ENCODE measurements around the gene TCP11.
A peak's percentile ranks its signal among the peaks of the same experiment; 100 is the strongest.

TCP11 gene

GRCh38 chr6:35078896-35079295, 62.2 kb downstream of the TCP11 start:
- peak; percentile 7 for DNase-seq

GRCh38 chr6:35078226-35078850, 62.8 kb downstream of the TCP11 start:
- DNase-seq = no peak

- DNase-seq = peak; percentile 4
Measured at GRCh38 chr6:35077713-35078105, 63.4 kb downstream of the TCP11 start.

- DNase-seq = peak; percentile 6
Measured at GRCh38 chr6:35076997-35077712, 64.0 kb downstream of the TCP11 start.

- DNase-seq = no peak
Measured at GRCh38 chr6:35073766-35074471, 67.2 kb downstream of the TCP11 start.

GRCh38 chr6:35073211-35073610, 67.9 kb downstream of the TCP11 start:
- DNase-seq = no peak

- DNase-seq = no peak
Measured at GRCh38 chr6:35072698-35073055, 68.5 kb downstream of the TCP11 start.

GRCh38 chr6:35072051-35072697, 69.0 kb downstream of the TCP11 start:
- no peak for DNase-seq

- DNase-seq = no peak
Measured at GRCh38 chr6:35071347-35071994, 69.7 kb downstream of the TCP11 start.

- DNase-seq = no peak
Measured at GRCh38 chr6:35070111-35070510, 71.0 kb downstream of the TCP11 start.

- DNase-seq = no peak
Measured at GRCh38 chr6:35069262-35069661, 71.9 kb downstream of the TCP11 start.

- no peak for DNase-seq
Measured at GRCh38 chr6:35068644-35069043, 72.5 kb downstream of the TCP11 start.

- no peak for DNase-seq
Measured at GRCh38 chr6:35068206-35068605, 72.9 kb downstream of the TCP11 start.

Data from right hindlimb (tissue), 1 donor.